ENCODE results near the gene E2F3.
A peak's percentile ranks its signal among the peaks of the same experiment; 100 is the strongest.
"Not testable (repeated sequence)": the region's sequence is repeated elsewhere in the genome, so short reads cannot be mapped to it uniquely, and the experiment has no call there.

Gene E2F3

DNA sequence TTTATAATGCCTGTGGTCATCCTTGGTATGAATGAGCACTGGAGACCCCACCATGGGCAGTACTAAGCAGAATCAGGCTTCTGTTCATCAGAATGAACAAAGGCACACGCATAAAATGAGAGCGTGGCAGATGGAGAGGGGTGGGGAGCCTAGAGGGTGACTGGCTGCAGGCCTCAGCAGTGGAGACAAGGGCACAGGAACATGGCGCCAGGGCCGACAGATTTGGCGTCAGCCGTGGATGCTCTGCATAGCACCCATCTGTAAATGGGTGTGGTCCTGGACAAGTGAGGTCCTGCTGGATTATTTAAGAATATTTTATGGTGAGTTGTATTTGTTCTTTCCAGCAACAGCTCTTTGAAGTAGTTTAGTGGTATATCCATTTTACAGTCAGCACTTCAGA, 33.1 kb downstream of the E2F3 start:
- no peak for DNase-seq

DNA sequence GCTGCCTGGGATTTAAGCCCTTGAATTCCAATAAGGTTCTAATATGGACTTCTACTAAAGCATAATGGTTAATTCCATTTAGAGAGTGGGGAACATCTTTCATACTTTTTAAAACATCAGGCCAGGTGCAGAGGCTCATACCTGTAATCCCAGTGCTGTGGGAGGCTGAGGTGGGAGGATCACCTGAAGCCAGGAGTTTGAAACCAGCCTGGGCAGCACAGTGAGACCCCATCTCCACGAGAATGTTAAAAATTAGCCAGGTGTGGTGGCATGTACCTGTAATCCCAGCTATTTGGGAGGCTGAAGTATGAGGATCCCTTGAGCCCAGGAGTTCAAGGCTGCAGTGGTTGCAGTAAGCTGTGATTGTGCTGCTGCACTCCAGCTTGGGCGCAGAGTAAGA, 35.0 kb downstream of the E2F3 start:
- no peak for DNase-seq

DNA sequence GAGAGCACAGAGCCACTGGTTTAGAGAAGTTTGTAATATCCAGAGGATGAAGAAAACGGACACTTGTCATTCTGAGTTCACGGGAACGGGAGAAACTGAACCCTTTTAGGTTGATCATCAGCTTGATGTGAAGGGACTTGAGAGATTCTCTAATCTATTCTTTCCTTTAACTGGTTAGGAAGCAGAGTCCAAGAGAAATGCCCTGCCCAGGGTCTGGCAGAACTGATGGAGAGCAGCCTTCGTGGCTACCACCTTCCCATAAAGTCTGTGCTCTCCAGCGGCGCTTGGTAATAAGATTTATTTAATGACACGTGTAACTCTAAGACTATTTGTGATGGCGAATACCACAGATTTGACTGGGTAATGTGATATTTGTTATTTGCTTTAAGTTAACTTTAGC, 36.0 kb downstream of the E2F3 start:
- DNase-seq = no peak

DNA sequence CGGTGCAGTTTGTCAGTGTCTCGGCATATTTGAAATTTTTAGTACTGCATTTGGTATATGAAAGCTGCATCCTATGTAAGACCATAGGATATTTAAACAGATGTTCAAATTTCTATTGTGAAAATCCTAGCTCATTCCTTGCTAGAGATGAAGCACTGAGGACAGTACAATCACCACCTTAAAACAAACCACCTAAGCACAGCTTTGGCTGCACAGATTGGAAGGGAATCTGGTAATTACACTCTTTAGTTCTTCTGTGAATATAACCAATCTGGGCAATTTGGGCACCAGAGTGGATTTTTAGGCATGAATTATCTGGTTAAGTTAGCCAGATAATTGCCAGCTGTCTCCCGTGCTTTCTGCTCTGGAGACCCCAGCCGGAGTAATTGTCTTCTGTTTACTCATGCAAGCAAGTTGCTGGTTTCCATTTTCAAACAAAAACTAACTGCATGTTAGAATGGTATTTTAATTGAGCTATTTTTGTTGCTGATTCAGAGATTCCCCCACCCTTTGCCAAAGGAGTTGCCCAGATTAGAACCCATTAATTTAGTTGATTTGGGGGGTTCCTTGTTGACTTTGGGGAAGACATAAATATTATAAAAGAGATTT, 36.9 kb downstream of the E2F3 start:
- DNase-seq = no peak

DNA sequence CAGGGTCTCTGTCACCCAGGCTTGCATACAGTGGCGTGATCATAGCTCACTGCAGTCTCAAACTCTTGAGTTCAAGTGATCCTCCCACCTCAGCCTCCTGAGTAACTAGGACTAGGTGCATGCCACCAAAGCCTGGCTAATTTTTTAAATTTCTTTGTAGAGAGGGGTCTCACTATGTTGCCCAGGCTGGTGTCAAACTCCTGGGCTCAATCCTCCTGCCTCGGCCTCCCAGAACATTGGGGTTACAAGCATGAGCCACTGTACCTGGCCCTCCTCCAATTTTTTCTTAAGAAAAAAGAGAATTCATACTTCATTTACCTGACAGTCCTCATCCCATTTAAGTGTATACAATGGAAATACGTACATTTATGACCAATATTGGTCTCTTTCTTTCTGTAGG, 37.9 kb downstream of the E2F3 start:
- no peak for DNase-seq

DNA sequence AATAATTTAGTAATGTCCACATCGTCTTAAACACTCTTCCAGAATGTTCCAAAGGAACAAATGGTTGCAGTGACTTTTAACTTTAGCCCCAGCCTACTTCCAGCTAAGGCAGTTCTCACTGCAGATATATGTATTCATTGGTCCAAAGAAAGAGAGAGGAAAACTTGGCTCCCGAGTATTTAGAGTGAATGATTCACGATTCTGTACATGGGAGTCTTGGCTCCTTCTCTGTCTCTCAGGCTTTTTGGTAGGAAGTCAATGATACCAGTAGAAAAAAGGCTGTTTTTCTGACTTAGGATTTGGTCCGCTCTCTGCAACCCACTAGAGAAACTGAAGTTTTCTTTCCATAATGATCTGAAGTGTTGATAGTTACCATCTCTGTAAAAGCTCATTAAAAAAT, 38.6 kb downstream of the E2F3 start:
- no peak for DNase-seq

DNA sequence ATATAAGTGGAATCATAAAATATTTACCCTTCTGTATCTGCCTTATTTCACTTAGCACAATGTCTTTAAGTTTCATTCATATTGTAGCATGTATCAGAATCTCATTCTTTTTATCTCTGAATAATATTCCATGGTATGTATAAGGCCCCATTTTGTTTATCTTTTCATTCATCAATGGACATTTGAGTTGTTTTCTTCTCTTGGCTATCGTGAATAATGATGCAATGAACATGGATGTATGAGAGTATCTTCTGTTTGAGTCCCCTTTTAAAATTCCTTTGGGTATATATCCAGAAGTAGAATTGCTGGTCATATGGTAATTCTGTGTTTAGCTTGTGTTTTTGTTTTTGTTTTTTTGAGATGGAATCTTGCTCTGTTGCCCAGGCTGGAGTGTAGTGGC, 39.6 kb downstream of the E2F3 start:
- DNase-seq = no peak

DNA sequence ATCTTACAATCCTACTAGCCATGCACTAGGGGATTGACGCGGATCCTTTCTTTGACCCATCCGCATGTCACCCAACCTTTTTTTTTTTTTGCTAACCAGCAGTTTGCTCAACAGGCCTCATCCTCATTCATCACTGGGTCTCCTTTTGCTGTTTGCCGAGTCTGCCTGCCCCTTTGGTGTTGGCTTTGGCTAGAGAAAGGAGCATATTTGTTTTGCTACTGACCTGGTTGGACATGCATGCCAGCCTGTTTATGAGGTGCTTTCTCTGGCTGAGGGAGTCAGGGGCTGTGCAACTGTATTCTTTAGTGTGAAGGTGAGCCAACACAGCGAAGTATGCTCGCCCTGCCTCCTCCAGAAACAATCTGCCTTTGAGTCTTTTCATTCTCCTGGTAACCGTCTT, 40.2 kb downstream of the E2F3 start:
- DNase-seq = peak; percentile 31 to 36

DNA sequence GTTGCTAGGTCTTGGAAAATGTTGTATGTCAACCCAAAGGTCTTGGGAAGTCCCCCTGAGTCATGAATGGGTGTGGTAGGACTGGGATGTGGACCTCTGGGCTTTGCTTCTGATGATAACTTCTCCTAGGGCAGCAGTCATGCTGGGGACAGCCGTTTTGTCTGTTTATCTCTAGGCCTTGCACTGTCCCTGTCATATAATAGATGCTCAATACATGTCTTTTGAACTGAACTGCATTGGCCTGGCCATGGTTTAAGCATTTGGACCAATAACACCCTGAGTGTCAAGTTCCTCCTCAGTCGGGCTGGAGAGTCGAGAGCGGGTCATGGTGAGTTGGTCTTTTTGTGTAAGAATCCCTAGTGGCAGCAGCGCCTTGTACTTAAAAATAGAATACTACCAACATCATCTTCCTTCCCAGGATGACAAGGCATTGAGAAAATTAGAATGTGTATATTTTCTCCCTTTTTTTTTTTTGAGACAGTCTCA, 43.1 kb downstream of the E2F3 start:
- no peak for DNase-seq

DNA sequence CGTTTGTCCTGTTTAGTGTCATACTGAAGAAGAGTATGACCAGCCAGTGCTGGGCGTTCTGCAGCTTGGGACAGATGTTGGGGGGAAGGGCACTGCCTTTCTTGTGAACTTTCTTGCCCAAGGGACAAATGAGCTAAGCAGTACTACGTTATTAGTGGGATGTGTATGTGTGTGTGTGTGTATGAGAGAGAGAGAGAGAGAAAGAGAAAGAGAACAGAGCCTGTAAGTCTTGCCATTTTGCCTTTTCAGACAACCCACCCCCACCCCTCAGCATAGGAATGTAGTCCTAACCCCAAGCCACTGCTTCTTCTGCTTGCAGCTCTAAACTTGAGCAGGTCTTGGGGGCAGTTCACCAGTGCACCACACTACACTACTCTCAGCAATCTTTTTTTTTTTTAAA, 45.5 kb downstream of the E2F3 start:
- no peak for DNase-seq

DNA sequence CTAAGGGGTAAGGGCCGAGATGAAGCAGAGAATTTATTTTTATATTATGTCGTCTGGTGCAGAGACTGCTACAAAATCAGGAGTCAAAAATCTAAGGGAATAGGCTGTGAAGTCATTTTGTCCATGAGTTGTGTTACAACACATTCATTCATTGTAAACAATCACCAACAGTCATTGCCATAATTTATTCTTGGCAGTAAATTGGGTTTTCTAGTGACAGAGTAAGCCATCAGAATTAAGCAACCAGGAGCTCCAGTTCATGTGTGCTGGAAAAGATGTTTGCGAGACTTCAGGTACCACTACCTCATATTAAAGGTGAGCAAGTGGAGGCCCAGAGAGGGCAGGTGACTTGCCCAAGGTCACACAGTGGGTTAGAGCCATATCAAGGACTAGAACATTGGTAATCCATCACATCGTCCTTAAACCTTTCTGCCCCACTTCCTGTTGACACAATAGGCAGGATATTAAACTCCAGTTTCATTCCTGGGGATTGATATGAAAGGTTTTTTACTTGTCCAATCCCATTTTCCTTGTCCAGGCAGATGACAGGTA, 46.0 kb downstream of the E2F3 start:
- no peak for DNase-seq

DNA sequence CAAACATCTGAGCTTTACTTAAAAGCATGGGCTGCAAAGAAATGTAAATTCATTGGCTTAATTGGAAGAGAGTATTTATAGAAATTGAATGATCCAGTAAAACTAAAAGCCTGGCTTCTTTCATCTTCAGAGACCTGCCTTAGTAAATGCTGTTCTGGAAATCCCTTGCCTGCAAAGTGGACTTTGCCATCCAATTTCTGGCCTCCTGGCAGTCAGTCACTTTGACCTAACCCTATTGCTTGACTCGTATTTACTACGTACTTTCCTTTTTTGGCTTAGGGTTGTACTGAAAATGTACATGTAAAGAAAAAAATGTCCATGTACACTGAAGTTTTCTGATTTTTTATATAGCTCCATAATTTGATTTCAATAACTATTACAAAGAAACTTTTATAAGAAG, 47.1 kb downstream of the E2F3 start:
- no peak for DNase-seq

DNA sequence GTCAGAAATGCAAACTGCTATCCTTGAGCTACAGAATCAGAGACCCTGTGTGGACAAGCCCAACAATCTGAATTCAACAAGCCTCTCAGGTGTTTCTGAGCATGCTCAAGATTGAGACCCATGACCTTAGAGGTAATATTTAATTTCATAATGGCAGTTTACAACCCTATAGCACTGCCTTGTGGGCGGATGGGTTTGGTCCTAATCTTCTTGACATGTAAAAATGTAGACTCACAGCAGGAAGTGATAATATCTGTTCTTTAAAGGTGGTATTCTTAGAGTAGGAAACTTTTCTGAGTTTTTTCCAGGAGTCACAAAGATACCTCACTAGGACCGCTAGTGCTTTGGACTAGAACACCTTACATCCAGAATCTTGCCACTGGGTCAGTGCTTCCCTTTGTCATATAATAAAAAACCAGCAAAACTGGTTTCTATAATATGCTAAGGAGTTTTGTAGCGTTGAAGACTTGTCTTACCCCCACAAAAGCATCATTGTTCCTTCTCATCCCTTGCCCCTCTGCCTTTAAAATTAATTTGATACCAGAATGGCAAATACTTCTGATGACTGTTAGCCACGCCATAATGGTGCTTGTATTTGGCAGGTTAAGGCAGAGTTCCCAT, 52.6 kb downstream of the E2F3 start:
- DNase-seq = no peak

DNA sequence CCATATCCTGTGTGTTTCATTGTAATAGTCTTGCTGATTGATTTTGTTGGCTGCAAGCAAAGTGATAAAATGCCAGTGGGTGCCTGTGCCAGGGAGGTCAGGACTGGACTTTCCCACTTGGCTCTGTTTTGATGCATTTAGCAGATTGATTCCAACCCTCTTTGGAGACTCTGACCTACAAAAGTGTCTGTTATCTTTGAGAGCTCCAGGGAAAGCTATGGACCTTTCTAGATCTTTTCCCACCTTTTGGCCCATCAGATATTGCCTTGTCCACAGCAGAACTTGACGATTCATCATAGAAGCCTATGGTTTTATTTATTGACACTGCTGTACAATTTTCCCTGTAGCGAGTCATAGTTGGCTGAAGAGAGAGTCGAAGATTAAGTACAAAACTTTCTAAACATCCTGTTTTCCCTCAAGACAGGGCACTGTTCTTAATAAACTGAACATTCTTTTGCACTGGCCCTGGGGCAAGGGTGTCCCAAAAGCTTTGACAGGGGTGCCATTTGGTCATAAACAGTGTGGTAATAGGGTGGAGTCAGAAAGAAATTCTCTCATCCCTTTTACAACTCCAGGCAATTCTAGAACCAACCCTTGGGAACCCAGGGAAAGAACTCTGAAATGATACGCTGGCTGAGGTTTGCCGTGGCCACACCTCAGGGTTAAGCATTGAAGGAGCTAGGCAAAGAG, 53.7 kb downstream of the E2F3 start:
- no peak for DNase-seq

DNA sequence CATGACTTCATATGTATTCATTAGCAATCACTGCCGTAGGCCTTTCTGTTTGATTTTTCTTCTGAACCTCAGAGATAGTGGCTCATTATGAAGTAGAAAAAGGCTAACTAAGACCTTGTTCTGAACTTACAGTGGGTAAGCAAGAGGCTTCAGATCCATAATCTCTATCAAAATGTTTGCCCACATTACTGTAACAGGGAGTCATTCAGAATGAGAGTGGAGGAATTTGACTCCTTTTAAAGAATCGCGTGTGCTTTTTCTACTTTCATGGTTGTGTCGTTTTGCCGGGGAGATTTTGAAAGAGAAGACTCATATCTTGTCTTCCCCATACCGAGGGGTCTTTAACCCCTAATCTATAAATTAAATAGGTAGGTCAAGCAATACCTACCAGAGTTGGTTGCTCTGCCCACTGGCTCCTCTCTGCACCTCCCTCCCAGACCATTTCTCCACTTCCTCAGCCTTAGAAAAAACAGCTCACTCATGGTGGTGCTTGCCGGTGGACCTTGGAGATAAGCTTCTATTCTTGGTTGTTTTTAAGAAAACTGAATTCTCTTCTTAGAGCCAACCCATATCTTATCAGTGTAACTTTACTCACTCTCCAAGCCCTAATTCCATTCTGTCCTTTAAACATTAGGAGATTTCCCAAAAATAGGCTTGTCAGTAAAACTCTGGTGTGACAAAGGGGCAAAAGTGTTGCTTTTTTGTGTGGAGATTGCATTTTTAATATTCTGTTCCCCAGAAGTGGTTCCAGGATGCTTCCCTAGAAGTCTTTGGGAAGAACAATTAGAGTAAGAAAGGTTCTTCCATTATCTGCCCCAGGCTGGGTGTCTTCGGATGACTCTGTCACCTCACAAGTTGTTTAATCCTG, 56.6 kb downstream of the E2F3 start:
- no peak for DNase-seq

DNA sequence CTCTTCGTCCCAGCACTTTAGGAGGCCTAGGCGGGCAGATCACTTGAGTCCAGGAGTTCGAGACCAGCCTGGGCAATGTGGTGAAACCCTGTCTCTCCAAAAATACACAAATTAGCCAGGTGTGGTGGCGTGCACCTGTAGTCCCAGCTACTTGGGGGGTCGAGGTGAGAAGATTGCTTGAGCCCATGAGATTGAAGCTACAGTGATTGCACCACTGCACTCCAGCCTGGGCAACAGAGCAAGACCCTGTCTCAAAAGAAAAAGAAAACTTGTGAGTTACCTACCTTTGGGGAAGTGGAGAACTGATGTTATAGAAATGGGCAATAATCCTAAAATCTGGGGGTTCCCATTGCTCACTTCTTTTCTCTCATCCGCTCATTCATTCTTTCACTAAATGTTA, 58.0 kb downstream of the E2F3 start:
- no peak for DNase-seq

DNA sequence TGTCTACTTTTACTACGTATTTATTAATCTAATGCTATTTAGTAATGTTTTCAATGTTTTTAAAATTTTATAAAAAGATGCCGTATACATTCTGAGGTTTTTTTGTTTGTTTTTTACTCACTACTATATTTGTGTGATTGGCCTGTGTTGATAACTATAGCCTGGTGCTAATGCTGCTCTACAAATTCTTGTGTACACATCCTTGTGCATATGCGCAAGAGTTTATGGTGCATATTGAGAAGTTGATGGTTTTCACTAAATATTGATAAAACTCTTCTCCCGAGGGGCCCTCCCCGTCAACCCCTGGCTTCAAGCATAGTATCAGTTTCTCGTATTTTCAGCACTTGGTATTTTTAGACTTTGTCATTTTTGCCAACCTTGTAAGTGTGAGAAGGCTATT, 59.9 kb downstream of the E2F3 start:
- DNase-seq = no peak

DNA sequence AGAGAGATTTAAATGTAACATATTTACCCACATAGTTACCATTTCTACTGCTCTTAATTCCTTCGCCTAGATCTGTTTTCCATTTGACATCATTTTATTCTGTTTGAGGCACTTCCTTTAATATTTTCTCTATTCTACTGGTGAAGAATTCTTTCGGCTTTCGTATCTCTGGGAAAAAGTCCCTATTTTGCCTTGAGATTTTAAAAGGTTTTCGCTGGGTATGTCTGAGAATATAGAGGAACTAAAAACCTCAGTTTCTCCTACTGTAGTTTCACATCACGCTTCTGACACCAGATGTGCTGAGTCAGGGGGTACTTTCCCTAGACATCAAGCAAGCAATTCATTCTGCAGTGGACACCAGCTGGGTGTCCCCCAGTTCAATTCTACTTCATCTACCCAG, 61.7 kb downstream of the E2F3 start:
- DNase-seq = no peak

DNA sequence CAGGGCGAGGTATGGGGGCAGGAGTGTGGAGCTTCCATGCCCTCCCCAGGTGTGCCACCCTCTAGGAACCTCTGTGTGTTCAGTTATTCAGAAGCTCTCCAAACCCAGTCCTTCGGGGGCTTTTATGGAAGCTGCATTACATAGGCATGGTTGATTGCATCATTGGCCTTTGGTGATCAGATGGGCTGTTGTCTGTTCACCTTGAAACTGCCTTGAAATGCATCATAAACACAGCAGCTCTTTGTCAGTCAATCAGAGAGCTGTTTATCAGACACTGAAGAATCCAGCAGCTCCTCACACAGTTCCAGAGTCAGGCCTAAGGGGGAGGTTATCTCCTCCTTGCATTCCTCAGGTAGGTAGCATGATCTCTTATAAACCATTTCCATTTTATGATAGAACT, 62.4 kb downstream of the E2F3 start:
- no peak for DNase-seq

DNA sequence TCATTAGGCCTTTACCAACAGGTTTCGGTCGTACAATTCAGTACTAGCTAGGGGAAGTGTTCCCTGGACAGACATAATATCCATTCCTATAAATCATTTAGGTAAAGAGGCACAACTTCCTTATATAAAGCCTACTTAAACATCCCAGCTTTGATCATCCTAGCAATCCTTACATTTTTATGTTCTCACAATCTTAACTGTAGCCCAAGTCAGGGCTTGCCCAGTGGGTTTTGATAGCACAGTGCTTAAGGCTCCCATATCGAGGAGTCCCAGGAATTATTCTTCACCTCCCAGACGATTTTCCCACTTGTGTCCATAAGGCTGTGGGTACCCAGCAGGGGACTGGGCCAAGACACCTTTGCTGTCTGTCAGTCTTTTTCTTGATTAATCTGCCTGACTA, 63.2 kb downstream of the E2F3 start:
- DNase-seq = no peak

DNA sequence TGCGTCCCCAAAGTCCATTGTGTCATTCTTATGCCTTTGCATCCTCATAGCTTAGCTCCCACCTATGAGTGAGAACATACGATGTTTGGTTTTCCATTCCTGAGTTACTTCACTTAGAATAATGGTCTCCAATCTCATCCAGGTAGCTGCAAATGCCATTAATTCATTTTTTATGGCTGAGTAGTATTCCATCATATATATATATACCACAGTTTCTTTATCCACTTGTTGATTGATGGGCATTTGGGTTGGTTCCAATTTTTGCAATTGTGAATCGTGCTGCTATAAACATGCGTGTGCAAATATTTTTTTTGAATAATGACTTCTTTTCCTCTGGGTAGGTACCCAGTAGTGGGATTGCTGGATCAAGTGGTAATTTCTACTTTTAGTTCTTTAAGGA, 63.9 kb downstream of the E2F3 start:
- DNase-seq = not testable (repeated sequence)

DNA sequence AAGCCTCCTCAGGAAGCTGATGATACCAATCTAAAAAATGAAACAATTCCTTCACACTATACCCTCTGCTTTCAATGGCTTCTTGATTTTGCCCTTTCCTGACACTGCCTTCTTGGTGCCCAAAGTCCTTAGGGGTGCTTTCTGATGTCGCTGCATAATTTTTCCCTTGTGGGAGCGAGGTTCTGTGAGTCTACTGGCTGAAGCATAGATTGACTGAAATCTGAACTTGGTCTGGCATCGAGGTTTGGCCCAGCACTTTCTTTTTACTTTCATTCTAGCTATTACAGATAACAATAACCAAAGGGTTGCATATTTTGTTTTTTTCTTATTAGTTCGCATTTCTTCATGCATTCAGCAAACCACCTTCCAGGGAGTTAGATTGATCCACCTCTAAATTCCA, 65.8 kb downstream of the E2F3 start:
- no peak for DNase-seq

DNA sequence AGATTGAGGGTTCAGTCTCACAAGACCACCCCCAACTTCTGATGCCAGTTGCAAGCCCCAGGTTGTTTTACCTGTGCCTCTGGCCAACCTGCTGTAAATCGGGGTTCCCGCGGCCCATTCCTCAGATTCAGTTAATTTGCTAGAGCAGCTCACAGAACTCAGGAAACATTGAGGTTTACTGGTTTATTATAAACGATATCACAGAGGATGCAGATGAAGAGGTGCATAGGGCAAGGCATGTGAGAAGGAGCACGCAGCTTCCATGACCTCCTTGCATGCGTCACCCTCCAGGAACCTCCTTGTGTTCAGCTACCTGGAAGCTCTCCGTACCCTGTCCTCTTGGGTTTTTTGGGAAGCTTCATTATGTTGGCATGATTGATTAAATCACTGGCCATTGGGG, 66.5 kb downstream of the E2F3 start:
- DNase-seq = no peak
